HG03469 (cell line): ENCODE measurements around the gene ECT2L.

Experiments
- ATAC-seq: cut with Tn5 transposase; IDR thresholded peaks from one replicate; pipeline ENCODE4 v1.9.1; 2021; ENCODE audit warnings: mild to moderate bottlenecking, moderate library complexity, moderate number of reproducible peaks; ENCODE audit not compliant: unreplicated experiment

Gene ECT2L, protein sequence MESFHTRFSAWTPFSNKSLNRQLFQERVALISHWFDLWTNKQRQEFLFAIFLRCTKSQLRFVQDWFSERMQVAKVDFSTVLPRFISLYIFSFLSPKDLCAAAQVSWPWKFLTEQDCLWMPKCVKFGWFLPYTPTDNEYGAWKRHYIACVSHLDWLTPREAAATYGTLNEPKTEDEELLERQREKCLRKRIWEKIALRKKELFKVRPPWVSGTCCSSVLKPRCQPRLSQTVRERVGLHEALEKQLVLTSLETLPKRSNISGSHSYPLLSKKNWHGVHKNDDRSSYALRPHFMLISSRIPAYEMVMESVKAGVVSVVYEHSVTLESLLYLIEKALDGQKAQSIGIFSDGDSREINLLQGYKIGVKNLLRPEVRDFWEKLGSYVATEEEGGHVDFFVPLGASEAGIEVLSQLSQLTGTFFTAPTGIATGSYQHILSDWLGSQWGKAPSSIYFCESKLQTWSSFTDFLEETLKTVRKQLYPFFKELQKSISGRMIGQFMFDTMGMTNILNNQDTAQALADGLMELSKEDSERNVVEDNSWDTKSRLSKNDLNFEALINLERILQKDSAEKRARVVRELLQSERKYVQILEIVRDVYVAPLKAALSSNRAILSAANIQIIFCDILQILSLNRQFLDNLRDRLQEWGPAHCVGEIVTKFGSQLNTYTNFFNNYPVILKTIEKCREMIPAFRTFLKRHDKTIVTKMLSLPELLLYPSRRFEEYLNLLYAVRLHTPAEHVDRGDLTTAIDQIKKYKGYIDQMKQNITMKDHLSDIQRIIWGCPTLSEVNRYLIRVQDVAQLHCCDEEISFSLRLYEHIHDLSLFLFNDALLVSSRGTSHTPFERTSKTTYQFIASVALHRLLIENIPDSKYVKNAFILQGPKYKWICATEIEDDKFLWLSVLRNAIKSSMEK

DNA sequence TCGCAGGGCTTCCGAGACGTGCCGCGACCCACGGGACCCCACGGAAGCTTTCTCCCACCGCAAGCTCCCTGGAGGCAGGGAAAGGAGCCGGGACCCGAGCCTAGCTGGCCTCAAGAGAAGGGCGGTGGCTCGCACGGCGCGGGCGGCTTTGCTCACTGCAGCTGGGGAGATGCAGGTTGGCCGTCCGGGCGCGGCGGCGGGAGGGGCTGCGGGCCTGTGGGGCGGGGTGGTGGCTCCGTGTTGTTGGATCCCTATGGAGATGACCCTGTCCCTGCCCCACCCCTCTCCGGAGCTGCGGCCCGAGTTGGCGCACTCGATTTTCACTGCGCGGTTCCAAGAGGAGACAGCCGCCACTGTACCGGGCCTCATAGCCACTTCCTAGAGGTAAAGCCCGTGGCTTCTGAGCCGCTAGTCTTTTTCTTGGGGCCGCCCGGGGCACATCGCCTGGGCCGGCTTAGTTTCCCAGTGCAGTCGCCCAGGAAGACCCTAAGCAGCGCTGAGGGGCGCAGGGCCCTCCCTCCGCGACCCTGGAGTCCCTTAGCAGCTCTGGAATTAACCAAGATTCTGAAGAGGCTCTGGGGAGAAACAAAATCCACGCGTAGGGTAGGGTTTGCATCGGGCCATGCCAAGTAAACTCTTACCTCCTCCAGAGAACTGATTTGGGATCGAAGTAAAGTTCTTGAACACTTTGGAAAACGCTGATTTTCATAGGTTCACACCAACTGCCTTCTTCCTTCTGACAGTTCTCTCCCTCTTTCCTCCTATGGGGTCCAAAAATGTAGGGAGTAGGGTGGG, at the start of gene ECT2L:
Gene ECT2L, plus strand, starts transcription at position 279 of the 795 bp plus-strand sequence. CDS start 17,188 bp downstream, outside the sequence.
- no peak for ATAC-seq

DNA sequence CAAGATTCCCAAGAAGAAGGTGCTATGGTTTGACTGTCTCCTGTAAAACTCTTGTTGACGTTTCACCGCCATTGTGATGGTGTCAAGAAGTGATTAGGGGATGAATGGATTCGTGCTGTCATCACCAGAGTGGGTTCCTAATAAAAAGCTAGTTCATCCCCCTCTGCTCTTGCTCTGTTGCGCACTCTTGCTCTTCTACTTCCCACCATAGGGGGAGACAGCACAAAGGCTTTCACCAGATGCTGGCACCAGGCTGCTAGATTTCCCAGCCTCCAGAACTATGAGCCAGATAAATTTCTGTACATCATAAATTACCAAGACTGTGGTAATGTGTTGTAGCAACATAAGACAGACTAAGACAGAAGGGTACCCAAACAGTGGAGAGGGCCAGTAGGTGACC, 43.9 kb upstream of the ECT2L start:
- ATAC-seq: no peak

DNA sequence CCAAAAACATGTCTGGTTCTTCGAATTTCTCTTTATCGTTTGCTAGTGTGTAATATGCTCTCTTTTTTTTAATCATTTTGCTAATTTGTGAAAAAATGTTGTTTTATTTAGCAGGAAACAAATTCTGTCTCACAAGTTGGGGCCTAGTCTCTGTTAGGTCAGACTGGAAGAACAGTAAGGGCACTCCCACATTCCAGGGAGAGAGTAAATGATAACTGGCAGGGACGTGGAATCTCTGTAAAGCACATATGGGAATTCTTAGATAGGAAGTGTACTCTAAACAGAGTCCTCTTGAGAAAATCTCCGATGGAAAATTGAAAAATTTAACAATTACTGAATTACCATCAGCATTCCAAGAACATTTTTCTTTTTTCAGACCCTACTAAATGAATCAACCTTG, 38.8 kb upstream of the ECT2L start:
- no peak for ATAC-seq

DNA sequence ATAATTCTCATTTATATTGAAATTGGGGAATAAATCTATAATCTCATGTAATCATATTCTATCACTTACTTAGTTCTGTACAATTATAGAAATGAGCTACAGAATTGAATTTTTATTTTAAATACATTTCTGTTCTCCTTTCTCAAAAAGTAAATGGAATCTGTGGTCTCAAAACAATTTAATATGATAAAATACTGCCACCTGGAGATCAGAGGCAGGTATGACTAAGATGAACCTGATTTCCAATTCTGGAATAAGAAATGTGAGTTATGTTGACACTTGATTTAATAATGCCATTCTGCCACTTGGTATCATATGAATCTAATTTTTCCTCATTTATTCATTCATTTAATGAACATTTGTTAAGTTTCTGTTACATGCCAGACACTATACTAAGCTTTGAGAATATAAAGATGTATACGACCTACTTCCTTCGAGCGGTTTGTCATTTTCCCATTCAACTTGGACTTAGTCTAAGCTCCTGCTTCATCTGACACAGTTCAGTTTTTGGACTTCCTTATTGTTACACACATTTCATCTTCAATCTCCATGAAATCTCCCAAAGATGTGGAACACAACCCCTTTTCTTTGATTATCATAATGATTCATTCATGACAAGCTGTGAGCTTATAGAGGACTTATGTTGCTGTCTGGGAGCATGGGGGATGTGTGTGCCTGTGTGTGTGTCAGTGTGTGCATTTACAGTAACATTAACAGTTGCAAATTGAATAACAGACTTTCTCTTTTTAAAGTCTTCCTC, 29.8 kb upstream of the ECT2L start:
- no peak for ATAC-seq

DNA sequence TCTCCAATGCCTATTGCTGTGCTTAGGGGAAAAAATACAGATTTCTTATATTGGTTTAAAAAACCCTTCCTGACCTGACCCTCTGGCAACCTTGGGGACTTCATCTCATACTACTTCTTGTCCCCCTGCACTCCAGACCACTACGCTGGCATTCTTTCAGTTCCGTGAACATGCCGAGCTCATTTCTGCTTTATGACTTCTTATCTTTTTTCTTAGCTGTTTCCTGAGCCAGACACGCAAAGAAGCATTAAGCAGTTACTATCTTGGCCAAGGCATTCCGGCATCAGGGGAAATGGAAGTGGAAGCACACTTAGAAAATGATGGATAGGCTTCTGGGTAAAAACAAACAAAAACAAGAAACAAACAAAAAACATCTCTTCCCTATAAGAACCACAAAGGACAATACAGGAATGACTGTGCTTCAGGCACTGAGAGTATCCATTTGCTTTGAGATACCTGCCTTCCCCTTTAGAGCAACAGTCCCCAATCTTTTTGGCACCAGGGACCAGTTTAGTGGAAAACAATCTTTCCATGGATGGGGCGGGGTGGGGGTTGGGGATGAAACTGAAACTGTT, 26.7 kb upstream of the ECT2L start:
- ATAC-seq: no peak

DNA sequence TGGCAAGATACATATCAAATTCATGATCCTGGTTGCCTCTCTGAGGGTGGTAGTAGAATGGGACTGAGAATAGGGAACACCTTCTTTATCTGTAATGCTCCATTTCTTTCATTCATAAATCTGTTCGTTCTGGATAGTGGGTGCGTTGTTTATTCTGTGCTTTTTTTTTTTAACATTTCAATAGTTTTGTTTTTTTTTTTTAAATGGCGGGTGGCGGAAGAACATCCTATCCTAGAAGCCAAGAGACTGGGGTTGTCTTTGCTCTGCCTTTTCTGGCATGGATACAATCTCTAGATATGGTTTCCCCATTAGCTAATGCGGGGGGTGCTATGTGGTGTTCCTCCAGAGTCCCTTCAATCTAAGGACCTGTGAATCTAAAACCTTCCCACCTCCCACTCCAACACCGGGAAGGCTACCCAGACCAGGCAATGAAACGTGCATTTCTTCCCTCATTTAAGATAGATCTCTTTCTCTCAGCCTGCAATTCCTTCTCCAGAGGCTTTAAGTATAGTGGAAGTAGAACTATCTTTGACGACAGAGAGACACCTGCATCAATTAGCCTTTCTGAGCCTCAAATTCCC, 23.2 kb upstream of the ECT2L start:
- no peak for ATAC-seq

DNA sequence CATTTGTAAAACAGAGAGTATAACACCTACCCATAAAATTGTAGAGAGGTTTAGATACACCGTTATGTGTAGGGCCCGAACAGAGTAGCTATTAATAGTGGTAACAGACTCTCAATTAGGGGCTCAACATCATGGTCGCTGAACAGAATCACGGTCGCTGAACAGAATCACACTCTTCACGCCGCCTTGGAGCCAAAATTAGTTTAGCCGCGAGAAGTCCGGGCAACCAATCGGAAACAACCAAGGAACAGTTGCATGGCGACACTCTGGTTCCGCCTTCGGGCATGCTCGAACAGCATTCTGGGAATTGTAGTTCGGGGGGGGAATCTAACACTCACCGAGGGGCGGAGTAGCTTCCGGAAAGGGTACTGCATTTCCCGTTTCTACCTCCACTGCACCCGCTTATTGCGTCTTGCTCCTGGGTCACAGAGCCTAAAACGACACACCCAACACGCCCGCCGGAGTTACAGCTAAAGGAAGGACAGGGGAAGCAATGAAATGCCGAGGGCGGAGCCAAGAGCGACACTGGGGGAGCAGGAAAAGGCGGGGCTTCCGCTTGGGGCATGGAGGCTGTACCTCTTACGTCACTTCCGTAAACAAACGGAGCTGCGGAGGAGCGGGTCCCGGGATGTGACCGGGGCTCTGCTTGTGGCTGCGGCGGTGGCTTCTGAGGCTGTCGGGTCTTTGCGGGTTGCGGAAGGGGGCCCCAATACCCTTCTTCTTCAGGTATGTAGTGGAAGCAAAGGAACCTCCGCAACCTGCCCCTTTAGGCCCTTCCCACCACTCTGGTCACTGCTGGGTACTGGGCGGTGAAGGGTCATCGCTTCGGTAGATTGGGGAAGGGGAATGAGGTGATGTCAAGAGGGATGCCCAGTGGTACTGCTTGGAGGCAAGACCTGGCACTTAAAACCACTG, 22.5 kb upstream of the ECT2L start, which contains the start of gene CCDC28A:
Gene CCDC28A, plus strand, starts transcription at position 593 of the 915 bp plus-strand sequence. CDS start 2,352 bp downstream, outside the sequence.
- peak; percentile 80 for ATAC-seq

DNA sequence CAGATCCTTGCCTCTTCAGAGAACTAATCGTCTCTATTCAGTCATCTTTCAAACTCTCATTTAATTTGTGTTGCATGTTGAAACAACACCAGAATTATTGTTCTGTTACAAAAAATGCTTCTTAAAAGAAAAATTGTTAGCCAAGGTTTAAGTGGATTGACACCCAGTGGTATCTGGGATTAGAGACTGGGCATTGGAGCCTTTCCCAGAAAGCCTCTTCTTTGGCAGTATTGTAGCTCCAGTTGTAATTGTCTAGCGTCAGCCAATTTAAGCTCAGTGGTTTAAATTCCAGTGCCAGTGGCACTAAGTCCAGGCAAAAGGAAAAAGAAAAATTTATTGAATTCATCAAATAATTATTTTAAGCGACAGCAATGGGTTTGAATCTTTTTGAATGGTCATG, 21.5 kb upstream of the ECT2L start:
- ATAC-seq: no peak

DNA sequence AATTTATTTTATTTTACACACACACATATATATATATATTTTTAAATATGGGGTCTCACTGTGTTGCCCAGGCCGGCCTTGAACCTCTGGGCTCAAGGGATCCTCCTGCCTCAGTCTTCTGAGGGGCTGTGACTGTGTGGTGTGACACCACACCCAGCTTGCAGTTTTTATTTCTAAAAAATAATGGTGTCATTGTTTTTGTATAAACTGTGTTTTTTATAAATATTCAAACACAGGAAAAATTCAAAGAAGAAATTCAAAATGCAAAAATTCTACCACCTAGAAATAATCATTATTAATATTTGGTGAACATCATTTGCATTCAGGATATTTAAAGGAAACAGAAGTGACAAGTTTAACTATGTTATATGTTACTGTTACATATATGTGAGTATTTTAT, 19.2 kb upstream of the ECT2L start:
- no peak for ATAC-seq

DNA sequence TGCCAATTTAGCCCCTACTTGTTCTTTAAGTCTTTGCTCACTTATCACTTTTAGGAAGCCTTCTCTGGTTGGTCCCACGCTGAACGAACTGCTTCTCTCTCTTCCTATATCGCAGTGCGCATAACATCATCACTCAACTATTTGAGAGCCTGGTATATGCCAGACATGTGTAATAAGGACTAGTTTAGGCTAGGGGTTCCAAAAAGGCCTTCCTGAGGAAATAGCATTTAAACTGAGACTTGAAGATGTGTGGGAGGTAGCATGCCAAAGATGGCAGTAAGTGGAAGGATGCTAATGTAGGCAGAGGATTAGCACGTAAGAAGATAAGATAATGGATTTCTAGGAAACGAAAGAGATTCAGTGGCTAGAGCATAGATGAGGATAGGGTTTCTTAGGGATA, 17.6 kb upstream of the ECT2L start:
- no peak for ATAC-seq

DNA sequence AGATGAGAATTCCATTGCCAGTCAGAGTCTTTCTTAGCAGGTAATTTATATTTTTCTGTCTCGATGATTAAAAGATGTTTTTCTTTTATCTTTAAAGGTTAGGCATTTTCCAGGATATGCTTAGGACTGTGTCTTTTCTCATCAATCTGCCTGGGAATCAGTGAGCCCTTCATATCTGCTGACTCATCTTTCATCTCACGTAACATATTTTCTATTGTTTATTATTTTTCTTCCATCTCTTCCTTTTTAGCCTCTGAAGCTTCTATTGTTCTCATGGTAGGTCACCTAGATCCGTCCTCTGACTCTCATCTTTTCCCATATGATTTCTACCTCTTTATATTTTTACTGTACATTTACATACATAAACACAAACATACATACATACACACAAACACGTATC, 13.6 kb upstream of the ECT2L start:
- no peak for ATAC-seq

DNA sequence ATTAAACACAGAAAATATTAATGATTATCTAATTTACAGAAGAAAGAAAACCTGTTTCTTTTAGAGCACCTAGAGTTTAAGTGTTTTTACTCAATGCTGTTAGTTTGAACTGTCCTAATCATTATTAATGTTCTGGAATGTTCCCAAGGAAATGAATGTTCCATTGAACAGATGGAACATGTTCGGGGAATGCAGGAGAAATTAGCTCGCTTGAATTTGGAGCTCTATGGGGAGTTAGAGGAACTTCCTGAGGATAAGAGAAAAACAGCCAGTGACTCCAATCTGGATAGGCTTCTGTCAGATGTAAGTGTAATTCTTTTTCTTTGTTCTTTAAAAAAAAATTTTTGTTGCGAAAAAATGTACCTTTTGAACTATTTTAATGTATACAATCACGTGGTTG, 10.8 kb upstream of the ECT2L start:
- no peak for ATAC-seq

DNA sequence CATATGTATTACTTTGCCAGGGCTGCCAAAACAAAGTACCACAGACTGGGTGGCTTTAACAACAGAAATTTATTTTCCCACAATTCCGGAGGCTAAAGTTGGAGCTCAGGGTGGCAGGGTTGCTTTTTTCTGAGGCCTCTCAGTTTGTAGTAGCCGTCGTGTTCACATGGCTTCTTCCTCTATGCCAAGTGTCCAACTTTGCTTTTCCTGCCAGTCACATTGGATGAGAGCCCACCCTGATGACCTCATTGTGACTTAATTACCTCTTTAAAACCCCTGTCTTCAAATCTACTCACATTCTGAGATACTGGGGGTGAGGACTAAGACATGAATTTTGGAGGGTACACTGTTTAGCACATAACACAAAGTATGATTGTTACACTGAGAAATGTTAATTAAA, 9.9 kb upstream of the ECT2L start:
- ATAC-seq: no peak

DNA sequence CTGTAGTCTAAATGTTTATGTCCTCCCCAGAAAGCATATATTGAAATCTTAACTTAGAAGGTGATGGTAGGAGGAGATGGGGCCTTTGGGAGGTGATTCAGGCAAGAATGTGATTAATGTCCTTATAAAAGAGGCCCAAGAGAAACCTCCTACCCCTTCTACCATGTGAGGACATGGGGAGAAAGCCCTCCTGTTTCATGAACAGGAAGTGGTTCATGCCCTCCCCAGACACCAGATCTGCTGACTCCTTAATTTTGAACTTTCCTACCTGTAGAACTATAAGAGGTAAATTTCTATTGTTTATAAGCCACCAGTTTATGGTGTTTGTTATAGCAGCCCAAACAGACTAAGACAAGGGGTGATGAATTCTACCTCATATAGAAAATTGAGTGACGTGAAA, 8.7 kb upstream of the ECT2L start:
- ATAC-seq: no peak

DNA sequence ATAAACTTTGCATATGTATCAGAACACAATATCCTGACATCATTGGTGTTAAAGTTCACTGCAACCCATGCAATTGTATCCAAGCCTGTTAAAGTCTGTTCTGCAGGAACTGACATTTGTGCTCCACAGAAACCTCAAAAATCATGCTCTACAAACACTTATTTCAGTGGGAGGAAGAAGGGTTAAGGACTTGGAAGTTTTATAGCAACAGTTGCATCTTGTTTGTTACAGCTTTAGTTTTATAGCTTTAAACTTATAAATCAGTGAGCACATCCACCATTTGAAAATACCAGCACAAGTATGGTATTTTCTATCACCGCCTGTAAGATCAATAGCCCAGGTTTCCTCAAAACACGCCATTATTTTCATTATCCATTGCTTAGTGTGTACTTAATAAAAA, 884 bp downstream of the ECT2L start:
- ATAC-seq: no peak

DNA sequence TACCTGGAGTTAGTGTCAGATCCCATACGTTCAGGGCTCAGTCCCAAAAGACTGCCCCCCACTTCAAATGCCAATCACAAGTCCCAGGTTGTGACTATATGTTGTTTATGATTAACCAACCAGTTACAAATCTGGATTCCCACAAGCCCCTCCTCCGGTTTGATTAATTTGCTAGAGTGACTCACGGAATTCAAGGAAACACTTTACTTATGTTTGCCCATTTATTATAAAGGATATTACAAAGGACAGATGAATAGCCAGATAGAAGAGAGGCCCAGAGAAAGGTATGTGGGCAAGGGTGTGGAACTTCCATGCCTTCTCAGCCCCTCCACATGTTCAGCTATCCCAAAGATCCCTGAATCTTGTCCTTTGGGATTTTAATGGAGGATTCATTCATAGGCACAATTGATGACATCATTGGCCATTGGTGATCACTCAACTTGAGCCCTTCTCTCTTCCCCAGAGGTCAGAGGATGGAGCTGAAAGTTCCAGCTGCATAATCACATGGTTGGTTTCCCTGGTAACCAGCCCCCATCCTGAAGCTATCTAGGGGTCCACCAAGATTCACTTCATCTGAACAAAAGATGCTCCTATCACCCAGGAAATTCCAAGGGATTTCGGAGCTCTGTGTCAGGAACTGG, 2.0 kb downstream of the ECT2L start:
- no peak for ATAC-seq

DNA sequence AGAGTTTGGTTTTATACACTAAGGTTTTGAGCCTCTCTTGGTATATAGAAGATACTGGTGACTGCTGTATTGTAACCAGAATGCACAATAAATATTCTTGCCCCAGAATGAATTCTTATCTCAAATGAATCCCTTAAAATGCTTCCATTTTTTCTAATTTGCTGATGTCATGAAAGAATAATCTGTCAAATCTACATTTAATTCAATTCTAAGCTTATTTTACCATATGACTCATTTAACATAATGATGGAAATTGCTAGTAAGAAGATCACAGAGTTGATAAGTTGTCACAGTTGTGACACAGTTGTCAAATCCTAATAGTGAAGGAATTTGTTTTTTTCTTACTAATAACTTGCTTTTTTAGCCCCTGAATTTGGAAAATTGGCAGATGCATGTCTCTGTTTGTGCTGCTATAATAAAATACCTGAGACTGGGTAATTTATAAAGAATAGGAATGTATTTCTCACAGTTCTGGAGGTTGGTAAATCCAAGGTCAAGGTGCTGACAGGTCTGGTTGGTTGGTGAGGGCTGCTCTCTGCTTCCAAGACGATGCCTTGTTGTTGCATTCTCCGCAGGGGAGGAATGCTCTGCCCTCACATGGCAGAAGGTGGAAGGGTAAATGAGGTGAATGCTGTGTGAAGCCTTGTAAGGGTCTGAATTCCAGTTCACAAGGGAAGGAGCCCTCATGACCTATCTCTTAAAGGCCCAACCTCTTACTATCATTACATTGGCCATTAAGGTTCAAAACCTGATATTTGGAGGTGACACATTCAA, 4.7 kb downstream of the ECT2L start:
- ATAC-seq: no peak
